BE2C (cell line): ENCODE measurements around the gene PKNOX2.

Source experiments
- DNase-seq: peaks from one replicate; pipeline ENCODE4 v3.0.0-alpha.2; 2020
- H3K27me3 ChIP-seq: fragments of 250-450 bp; sonication (Bioruptor Pico); 2 replicates; pipeline ENCODE4 v1.5.1; 2020; ENCODE audit warnings: mild to moderate bottlenecking
- H3K36me3 ChIP-seq: fragments of 250-450 bp; sonication (Bioruptor Pico); 2 replicates; pipeline ENCODE4 v1.5.1; 2020; ENCODE audit warnings: mild to moderate bottlenecking
- H3K4me1 ChIP-seq: fragments of 250-450 bp; sonication (Bioruptor Pico); 2 replicates; pipeline ENCODE4 v1.5.1; 2020
- H3K4me3 ChIP-seq: 2 replicates; pipeline ENCODE4 v1.5.1; 2011; ENCODE audit warnings: low read depth, low read length
- H3K9me3 ChIP-seq: fragments of 250-450 bp; sonication (Bioruptor Pico); 2 replicates; pipeline ENCODE4 v1.5.1; 2020
- CTCF ChIP-seq: IDR thresholded peaks from 2 replicates; pipeline ENCODE4 v1.5.1; 2012; ENCODE audit warnings: mild to moderate bottlenecking, low read depth, low read length

The PKNOX2 gene

GRCh38 chr11:125301346-125301745, 136.8 kb downstream of the PKNOX2 start:
- no peak for DNase-seq
- Histone ChIP-seq H3K36me3 (no peaks in the 10 kb centered on the region), H3K4me3 (no peak overlapping the region), H3K27me3 (no peaks in the 10 kb centered on the region; the same call in 1 of the 2 replicates), H3K9me3 (no peaks in the 10 kb centered on the region), H3K4me1 (no peaks in the 10 kb centered on the region)
- no peak for TF ChIP-seq CTCF

GRCh38 chr11:125303186-125303585, 138.6 kb downstream of the PKNOX2 start:
- Histone ChIP-seq H3K4me1 (no peaks in the 10 kb centered on the region), H3K36me3 (no peaks in the 10 kb centered on the region), H3K27me3 (no peaks in the 10 kb centered on the region; the same call in 1 of the 2 replicates), H3K4me3 (no peak overlapping the region), H3K9me3 (no peaks in the 10 kb centered on the region)
- TF ChIP-seq CTCF: no peak
- no peak for DNase-seq

DNA sequence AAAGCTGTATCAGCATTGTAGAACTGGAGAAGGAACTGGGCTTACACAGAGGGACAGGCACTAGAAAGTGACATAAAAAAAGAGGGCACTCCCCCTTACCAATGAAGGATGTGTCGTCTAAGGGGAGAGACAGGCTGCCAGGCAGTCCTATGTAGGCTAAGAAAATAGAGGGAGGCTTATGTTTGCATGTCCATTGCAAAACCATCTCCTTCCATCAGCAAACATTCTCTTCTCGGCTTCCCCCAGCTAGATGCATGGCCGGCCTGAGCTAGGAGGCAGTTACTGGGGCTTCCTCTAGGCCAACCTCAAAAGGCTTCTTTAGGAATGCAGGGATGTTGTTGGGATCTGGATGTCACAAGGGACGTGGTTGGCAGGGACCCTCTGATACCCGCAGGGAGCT, 139.1 kb downstream of the PKNOX2 start:
- TF ChIP-seq CTCF: no peak
- no peak for DNase-seq
- H3K27me3 ChIP-seq: no peaks in the 10 kb centered on the region; the same call in 1 of the 2 replicates
- H3K4me1 ChIP-seq: no peaks in the 10 kb centered on the region
- no peaks in the 10 kb centered on the region for H3K36me3 ChIP-seq
- no peaks in the 10 kb centered on the region for H3K9me3 ChIP-seq
- no peak overlapping the region for H3K4me3 ChIP-seq

DNA sequence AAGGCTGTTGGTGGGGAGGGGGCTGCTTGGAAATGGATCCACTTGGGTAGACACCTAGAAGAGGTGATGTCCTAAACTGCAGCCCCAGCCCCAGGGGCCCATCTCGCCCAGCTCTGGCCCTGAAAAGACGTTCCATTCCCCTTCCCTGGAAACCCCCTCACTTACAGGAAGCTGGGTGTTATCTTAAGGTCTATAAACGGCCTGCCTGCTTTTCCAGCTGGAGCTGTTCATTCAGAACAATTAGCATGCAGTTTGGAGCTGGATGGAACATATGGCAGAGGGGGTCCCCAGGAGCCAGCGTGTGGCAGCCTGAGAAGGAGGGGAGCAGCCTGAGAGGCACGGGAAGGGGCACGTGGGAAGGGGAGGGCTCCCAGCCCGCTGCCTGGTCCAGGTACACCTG, 139.6 kb downstream of the PKNOX2 start:
- H3K9me3 ChIP-seq: no peaks in the 10 kb centered on the region
- H3K4me3 ChIP-seq: no peak overlapping the region
- H3K4me1 ChIP-seq: no peaks in the 10 kb centered on the region
- no peak for DNase-seq
- no peak for TF ChIP-seq CTCF
- H3K27me3 ChIP-seq: no peaks in the 10 kb centered on the region; the same call in 1 of the 2 replicates
- H3K36me3 ChIP-seq: no peaks in the 10 kb centered on the region

- H3K27me3 ChIP-seq: no peaks in the 10 kb centered on the region; the same call in 1 of the 2 replicates
- no peaks in the 10 kb centered on the region for H3K9me3 ChIP-seq
- TF ChIP-seq CTCF: no peak
- no peaks in the 10 kb centered on the region for H3K36me3 ChIP-seq
- no peak overlapping the region for H3K4me3 ChIP-seq
- DNase-seq: no peak
- no peaks in the 10 kb centered on the region for H3K4me1 ChIP-seq
Observed at GRCh38 chr11:125304876-125305275, 140.3 kb downstream of the PKNOX2 start.

DNA sequence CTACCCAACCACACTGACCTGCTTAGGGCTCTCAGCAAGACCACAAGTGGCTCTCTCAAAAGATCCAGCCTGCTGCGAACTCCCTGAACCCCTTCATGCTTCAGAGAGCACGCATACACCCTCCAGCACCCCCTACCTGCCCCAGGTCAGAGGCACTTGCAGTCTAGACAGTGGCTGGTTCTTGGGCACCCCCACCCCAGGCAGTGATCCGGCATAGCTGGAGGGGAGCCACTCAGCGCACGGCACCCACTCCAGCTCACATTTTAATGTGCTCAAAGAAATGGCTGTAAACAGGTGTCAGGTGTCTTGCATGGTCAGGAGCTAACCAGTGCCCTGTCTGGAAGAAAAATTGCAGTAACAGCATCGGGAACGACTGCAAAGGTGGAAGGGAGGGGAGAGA, 140.8 kb downstream of the PKNOX2 start:
- TF ChIP-seq CTCF: no peak
- no peaks in the 10 kb centered on the region for H3K36me3 ChIP-seq
- no peak overlapping the region for H3K4me3 ChIP-seq
- H3K27me3 ChIP-seq: no peaks in the 10 kb centered on the region; the same call in 1 of the 2 replicates
- no peak for DNase-seq
- H3K4me1 ChIP-seq: no peaks in the 10 kb centered on the region
- no peaks in the 10 kb centered on the region for H3K9me3 ChIP-seq
